Type B pancreatic cell (in vitro differentiated cells): ENCODE measurements around the gene TSR3. TPM values are rescaled to one million over a fixed set of nuclear protein-coding genes. Genes with fewer than 3 reads are reported as not detected.
"Not testable (repeated sequence)": the region's sequence is repeated elsewhere in the genome, so short reads cannot be mapped to it uniquely, and the experiment has no call there.

Source experiments
- DNase-seq: peaks from one replicate; pipeline ENCODE4 v3.0.0; 2021; ENCODE audit warnings: mixed read lengths; ENCODE audit not compliant: unreplicated experiment; ENCODE audit errors: extremely low spot score
- H3K27ac Mint-ChIP-seq: 2 replicates; pipeline ENCODE4 v1.8.0; 2021; ENCODE audit warnings: mild to moderate bottlenecking, mixed read lengths
- H3K27me3 Mint-ChIP-seq: 2 replicates; pipeline ENCODE4 v1.8.0; 2021; ENCODE audit warnings: mixed read lengths
- H3K36me3 Mint-ChIP-seq: 2 replicates; pipeline ENCODE4 v1.8.0; 2021; ENCODE audit warnings: mixed read lengths
- H3K4me1 Mint-ChIP-seq: one replicate; pipeline ENCODE4 v1.8.0; 2021; ENCODE audit warnings: mixed read lengths; ENCODE audit not compliant: unreplicated experiment
- H3K4me3 Mint-ChIP-seq: 2 replicates; pipeline ENCODE4 v1.8.0; 2021; ENCODE audit warnings: mild to moderate bottlenecking, mixed read lengths
- H3K9me3 Mint-ChIP-seq: 2 replicates; pipeline ENCODE4 v1.8.0; 2021; ENCODE audit warnings: mixed read lengths
- CTCF ChIP-seq: fragments of 200-600 bp; sonication (generic); conservative IDR thresholded peaks from 2 replicates; pipeline ENCODE4 v1.5.0; 2021; ENCODE audit warnings: antibody characterized with exemption, mild to moderate bottlenecking
- total RNA-seq: library from RNA; stranded (reverse); gene quantifications from 2 replicates; pipeline ENCODE4 v1.2.1, GENCODE V29; 2021; ENCODE audit warnings: low replicate concordance

Gene TSR3
- total RNA-seq, 1 donor from 2014 or later = 53.1 TPM

- no peak for DNase-seq
- Mint-ChIP-seq H3K4me1 (no peaks in the 10 kb centered on the region), H3K9me3 (no peaks in the 10 kb centered on the region), H3K36me3 (no peaks in the 10 kb centered on the region), H3K27ac (peak within 1 kb of the TSS; percentile 41), H3K27me3 (peaks cover 47% of the 10 kb centered on the region), H3K4me3 (peak within 1 kb of the TSS; percentile 75)
- no peak for TF ChIP-seq CTCF
Measured at GRCh38 chr16:1333149-1333812, 18.4 kb downstream of the TSR3 start, which contains the start of gene BAIAP3. TSS of gene BAIAP3 (plus strand) at chr16:1333645. CDS start at chr16:1338550, 4,905 bp downstream.

GRCh38 chr16:1332618-1333148, 19.0 kb downstream of the TSR3 start:
- H3K9me3 Mint-ChIP-seq = no peaks in the 10 kb centered on the region
- peaks cover 47% of the 10 kb centered on the region for H3K27me3 Mint-ChIP-seq
- no peak for DNase-seq
- peak overlapping the region; percentile 41 for H3K27ac Mint-ChIP-seq
- H3K4me1 Mint-ChIP-seq = no peaks in the 10 kb centered on the region
- H3K36me3 Mint-ChIP-seq = no peaks in the 10 kb centered on the region
- TF ChIP-seq CTCF = no peak
- H3K4me3 Mint-ChIP-seq = peak overlapping the region; percentile 75

GRCh38 chr16:1331712-1332617, 19.7 kb downstream of the TSR3 start:
- TF ChIP-seq CTCF = no peak
- Mint-ChIP-seq H3K27ac (peak overlapping the region; percentile 41), H3K36me3 (no peaks in the 10 kb centered on the region), H3K4me3 (peak overlapping the region; percentile 75), H3K4me1 (no peaks in the 10 kb centered on the region), H3K9me3 (no peaks in the 10 kb centered on the region), H3K27me3 (peaks cover 43% of the 10 kb centered on the region)
- no peak for DNase-seq

- Mint-ChIP-seq H3K4me1 (no peaks in the 10 kb centered on the region), H3K4me3 (peak overlapping the region; percentile 74), H3K36me3 (no peaks in the 10 kb centered on the region), H3K9me3 (no peaks in the 10 kb centered on the region), H3K27me3 (peaks cover 36% of the 10 kb centered on the region), H3K27ac (no peak overlapping the region)
- no peak for DNase-seq
- no peak for TF ChIP-seq CTCF
Measured at GRCh38 chr16:1330931-1331711, 20.6 kb downstream of the TSR3 start.

GRCh38 chr16:1330260-1330914, 21.3 kb downstream of the TSR3 start:
- Mint-ChIP-seq H3K4me3 (no peak overlapping the region), H3K27me3 (peaks cover 29% of the 10 kb centered on the region), H3K27ac (no peak overlapping the region), H3K36me3 (no peaks in the 10 kb centered on the region), H3K9me3 (no peaks in the 10 kb centered on the region), H3K4me1 (no peaks in the 10 kb centered on the region)
- DNase-seq = no peak
- peak; percentile 73 for TF ChIP-seq CTCF

- peak overlapping the region; percentile 31 for H3K4me3 Mint-ChIP-seq
- H3K27me3 Mint-ChIP-seq = peaks cover 18% of the 10 kb centered on the region
- not testable (repeated sequence) for H3K9me3 Mint-ChIP-seq, H3K27ac Mint-ChIP-seq, H3K36me3 Mint-ChIP-seq, DNase-seq, H3K4me1 Mint-ChIP-seq
Measured at GRCh38 chr16:1328961-1329360, 22.7 kb downstream of the TSR3 start.

- not testable (repeated sequence) for H3K9me3 Mint-ChIP-seq, DNase-seq
- H3K27me3 Mint-ChIP-seq = peaks cover 18% of the 10 kb centered on the region
Measured at GRCh38 chr16:1328136-1328535, 23.5 kb downstream of the TSR3 start.

More at GRCh38 chr16:1328136-1328535, 23.5 kb downstream of the TSR3 start:
- H3K36me3 Mint-ChIP-seq, H3K4me1 Mint-ChIP-seq, H3K27ac Mint-ChIP-seq, H3K4me3 Mint-ChIP-seq: not testable (repeated sequence)
